ENCODE measurements around the gene NACC1.

NACC1 gene

GRCh38 chr19:13121551-13122274 lies 3.6 kb downstream of the NACC1 start:
- DNase-seq: no peak

- no peak for DNase-seq
Measured at GRCh38 chr19:13122275-13122878, 4.3 kb downstream of the NACC1 start.

- no peak for DNase-seq
Measured at GRCh38 chr19:13122980-13123957, 5.2 kb downstream of the NACC1 start.

GRCh38 chr19:13127051-13127450 lies 9.0 kb downstream of the NACC1 start:
- DNase-seq: no peak

GRCh38 chr19:13127811-13128575 lies 9.9 kb downstream of the NACC1 start:
- DNase-seq: no peak

GRCh38 chr19:13128583-13128982 lies 10.5 kb downstream of the NACC1 start:
- no peak for DNase-seq

- DNase-seq: no peak
Measured at GRCh38 chr19:13129384-13129783, 11.3 kb downstream of the NACC1 start.

GRCh38 chr19:13130886-13131490 lies 12.9 kb downstream of the NACC1 start:
- DNase-seq: no peak

- no peak for DNase-seq
Measured at GRCh38 chr19:13132471-13133180, 14.6 kb downstream of the NACC1 start.

- no peak for DNase-seq
Measured at GRCh38 chr19:13133241-13133870, 15.3 kb downstream of the NACC1 start.

- no peak for DNase-seq
Measured at GRCh38 chr19:13134626-13135025, 16.6 kb downstream of the NACC1 start.

- no peak for DNase-seq
Measured at GRCh38 chr19:13135068-13136062, 17.3 kb downstream of the NACC1 start.

GRCh38 chr19:13137290-13137794 lies 19.3 kb downstream of the NACC1 start:
- no peak for DNase-seq

GRCh38 chr19:13138171-13138915 lies 20.3 kb downstream of the NACC1 start:
- no peak for DNase-seq

- no peak for DNase-seq
Measured at GRCh38 chr19:13138916-13139198, 20.8 kb downstream of the NACC1 start.

- DNase-seq: no peak
Measured at GRCh38 chr19:13139633-13140311, 21.7 kb downstream of the NACC1 start.

- DNase-seq: no peak
Measured at GRCh38 chr19:13146763-13147563, 28.9 kb downstream of the NACC1 start.

Data from NCI-H345 (cell line).